HG03575 (cell line): Measurements from ENCODE around the gene CEACAM18.
"Not testable (repeated sequence)": the region's sequence is repeated elsewhere in the genome, so short reads cannot be mapped to it uniquely, and the experiment has no call there.

Source experiments
- ATAC-seq: cut with Tn5 transposase; IDR thresholded peaks from one replicate; pipeline ENCODE4 v1.9.1; 2021; ENCODE audit not compliant: unreplicated experiment, insufficient number of reproducible peaks, low FRiP score; ENCODE audit errors: extremely low read depth

Gene CEACAM18

GRCh38 chr19:51485960-51486660, 7.8 kb downstream of the CEACAM18 start:
- ATAC-seq: no peak

DNA sequence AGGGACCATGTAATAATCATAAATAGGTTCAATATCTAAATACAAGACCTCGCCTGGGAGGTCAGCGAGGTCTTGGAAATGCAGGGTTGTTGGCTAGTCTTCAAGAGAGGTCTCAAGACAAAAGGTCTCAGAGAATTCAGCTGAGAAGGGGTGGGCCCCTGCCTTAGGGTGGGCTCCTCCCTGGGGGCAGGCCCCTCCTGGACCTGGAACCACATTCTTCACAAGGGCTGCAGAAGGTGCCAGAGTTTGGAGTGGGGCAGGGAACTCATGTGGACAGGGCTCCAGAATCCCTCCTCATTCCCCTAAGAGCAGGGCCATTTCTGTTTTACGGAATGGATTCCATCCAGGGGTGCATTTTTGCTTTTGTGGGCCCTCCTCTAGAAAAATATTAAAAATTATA, 10.2 kb downstream of the CEACAM18 start:
- ATAC-seq: no peak

GRCh38 chr19:51489113-51489512, 10.8 kb downstream of the CEACAM18 start:
- ATAC-seq: no peak

DNA sequence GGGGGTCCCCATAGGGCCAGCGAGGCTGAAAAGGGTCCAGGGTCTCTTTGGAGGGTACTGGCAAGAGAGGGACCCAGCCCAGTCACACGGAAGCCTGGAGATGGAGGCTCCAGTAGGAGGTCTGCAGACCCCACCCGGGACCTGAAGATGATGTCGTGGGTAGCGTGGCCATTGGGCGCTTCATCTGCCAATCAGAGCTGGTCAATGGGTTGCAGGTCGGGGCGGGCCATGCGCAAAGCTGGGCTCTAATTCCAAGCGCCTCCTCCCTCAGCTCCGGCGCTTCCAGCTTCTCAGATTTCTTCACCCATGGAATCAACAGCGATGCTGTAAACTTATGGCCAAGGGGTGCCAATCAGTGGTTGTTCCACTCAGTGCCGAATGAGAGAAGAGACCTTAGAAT, 12.3 kb downstream of the CEACAM18 start:
- ATAC-seq: no peak

DNA sequence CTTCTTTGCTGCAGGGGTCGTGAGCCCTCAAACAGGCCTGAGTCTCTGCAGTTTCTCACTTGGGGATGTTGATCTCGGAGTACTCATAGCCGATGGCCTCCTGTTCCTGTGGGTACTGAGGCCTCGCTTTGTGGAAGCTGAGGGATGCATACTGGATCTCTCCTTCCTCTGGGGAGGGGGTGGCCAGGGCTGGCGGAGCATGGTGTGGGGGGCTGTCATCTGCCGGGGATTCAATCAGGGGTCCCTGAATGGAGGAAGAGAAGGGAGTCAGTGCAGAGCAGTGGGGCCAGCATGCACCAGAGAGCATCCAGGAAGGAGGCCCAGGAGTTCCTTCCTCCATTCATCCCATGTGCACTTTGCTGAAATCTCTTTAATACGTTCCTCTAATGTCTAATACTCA, 13.2 kb downstream of the CEACAM18 start:
- no peak for ATAC-seq

DNA sequence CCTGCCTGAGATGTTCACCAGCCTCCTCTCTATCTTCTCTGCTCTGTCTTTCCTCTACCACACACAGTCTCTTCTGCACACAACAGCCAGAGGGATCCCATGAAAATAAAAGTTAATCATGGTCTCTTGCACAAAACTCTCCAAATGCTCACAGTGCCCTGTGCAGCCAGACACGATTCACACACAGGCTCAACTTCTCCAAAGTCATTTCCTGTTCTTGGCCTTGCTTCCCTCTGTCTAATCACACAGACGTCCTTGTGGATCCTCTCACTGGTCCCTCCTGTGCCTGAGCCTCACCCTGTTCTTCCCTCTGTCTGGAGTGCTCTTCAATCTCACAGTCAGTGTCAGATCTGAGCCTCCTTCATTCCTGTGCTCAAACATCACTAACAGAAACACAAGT, 15.4 kb downstream of the CEACAM18 start:
- no peak for ATAC-seq

DNA sequence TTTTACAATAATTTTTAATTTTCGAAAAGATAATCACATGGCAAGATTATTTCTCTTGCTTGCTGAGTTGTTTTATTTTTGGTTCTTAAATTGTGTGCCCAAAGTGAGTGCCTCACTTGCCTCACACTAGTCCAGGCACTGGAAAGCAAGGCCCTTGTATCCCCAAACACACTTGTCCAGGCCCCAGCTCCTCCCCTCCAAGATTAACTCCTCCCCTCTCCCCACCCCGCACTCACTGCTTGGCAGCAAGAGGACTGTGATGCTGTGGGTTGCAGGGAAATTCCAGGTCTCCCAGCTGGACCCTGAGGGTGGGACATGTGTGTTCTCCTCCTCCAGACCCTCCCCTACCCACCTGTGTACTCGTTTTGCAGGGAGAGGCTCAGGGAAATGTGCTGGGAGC, 19.3 kb downstream of the CEACAM18 start:
- ATAC-seq: no peak

- ATAC-seq: not testable (repeated sequence)
Measured at GRCh38 chr19:51500931-51501330, 22.6 kb downstream of the CEACAM18 start.

DNA sequence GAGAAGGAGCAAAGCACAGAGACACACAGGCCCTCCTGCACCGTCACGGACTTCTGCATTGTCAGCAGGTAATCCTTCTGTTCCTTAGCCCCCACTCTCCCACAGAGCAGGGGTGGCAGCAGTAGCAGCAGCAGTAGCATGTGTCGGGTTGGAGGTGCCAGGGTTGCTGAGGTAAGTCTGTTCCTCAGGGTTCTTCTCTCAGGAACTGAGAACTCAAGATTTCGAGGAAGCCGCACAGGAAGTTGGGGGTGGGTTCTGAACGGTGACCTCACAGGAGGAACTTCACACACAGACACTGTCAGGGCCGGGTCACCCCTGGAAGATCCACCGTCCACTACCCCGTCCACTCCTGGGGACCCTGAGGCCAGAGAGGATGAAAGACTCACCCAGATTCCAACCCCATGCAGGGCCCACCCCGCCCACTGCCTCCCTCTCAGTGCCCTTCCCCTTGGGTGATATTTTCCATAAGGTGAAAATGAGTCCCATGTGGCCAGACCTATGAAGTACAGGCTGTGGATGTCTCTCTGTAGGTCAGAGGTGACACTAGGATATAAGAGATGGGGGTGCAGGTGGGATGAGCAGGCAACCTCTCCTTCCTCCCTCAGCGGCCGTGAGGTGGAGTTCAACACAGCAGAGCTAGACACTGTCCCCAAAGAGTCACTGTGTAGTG, 23.4 kb downstream of the CEACAM18 start, which contains the start of gene SIGLEC12:
SIGLEC12 (minus strand) TSS at position 207 of the 670 bp plus-strand sequence; CDS start at position 140, 67 bp downstream.
- ATAC-seq: no peak

DNA sequence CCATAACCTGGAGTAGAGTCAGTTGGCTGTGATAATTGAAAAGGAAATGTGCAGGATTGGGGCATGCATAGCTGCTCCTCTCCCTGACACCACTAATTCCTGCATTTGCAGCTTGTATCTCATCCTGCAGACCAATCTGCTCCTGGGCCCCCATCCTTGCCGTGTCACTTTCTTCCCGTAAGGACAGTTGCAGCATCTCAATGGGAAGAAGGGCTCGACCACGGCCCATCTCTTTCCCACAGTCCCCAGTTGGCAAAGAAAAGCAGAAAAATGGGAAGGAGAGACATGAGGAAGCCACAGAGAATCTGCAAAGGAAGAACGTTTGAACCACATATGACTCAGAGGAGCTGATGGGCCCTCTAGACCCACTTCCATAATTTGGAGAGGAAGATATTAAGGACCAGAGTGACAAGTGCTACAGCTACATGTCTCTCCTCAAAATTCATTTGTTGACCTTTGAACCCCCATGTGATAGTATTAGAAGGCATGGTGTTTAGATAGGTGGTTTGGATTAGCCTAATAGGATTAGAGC, 25.0 kb downstream of the CEACAM18 start:
- no peak for ATAC-seq

- no peak for ATAC-seq
Measured at GRCh38 chr19:51503896-51504295, 25.6 kb downstream of the CEACAM18 start.

DNA sequence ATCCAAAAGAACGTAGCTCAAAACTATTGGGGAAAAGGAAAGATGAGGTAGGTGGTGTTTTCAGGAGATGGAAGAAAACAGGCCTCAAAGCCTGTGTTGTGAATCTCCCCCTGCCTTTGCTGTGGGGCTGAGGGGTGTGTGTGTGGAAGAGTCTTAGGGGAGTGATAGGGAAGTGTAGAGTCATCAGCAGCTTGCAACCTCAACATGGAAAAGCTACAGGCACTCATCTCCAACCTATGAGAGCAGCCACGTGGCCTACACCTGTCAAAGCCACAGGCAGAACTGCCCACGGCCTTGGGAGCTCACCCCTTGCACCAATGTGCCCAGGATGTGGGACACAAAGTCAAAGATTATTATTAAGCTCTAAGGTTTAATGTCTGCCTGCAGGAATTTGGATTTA, 27.6 kb downstream of the CEACAM18 start:
- ATAC-seq: no peak

- ATAC-seq: no peak
Measured at GRCh38 chr19:51507192-51507591, 28.9 kb downstream of the CEACAM18 start.

- ATAC-seq: no peak
Measured at GRCh38 chr19:51507640-51508058, 29.3 kb downstream of the CEACAM18 start.

DNA sequence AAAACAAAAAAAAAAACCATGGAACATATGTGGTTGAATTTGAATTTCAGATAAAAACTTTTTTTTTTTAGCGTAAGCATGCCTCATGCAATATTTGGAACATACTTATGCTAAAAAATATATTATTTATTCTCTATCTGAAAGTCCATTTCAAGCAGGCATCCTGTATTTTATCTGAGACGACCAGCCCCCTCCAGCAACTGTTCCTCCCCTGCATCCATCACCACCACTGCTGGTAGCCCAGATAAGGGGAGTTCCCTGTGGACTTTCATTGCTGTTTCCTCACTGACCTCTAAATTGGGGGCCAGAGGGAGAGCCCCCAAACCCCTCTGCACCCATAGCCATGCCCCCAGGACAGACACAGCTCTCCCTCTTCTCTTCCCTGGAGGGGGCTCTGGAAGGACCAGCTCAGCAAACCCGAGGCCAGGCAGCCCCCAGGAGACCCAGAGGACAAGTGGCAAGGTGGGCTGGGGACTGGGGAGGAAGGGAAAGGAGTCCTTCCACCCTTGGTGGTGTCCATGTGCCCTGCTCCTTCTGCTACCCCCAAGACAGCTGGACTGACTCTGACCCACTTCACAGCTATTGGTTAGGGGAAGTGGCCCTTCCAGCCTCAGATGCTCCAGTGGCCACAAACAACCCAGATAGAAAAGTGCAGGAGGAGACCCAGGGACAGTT, 29.9 kb downstream of the CEACAM18 start:
- ATAC-seq: no peak

DNA sequence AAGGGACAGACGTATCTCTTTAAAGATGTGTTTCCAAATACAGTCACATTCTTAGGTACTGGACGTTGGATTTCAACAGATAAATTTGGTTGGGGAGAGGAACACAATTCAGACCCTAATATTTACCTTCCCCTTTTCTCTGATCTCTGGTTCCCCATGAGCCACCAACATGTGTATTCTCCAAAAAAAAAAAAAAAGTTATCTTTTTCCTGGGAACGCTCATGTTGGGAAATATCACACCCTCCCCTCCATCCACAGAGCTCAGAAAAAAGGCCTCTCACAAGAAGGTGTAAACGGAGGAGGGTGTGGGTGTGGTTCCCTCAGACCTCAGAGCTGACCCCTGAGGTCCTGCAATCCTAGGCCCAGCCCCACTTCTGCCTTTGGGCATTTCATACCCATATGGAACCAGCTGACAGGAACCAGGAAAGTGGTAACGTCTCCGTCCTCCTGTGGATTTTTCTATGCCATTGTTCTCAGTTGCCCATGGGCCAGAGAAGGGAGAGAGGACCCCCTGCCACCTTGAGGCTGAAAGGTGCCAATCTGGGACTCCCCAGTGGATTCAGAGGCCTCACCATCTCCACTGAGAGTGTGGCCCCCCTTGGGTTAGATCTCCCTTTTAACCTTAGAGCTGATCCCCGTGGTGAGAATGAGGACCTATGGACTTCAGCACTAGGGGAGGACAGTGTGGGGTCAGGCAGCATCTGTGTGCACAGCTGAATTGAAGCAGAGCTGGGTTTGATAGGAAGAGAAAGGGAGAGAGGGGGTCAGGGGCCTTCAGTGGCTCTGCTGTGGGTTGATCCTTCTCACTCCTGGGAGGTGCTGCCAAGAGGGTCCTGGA, 31.7 kb downstream of the CEACAM18 start:
- no peak for ATAC-seq

DNA sequence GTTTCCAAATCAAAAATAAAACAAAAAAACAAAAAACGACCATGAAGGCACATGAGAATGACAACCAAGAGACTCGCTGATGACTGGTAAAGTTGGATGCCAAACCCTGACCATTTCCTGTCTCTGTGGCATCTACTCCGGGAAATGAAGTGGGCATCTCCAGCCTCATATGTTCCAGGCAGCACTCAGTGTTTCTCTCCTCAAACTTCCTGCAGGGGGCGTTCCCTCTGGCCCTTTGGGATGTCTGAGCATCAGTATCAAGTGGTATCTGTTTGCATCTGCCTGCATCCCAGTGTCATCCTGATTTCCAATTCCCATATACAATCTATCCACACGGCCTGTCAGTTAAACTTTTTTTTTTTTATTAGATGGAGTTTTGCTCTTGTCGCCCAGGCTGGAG, 33.0 kb downstream of the CEACAM18 start:
- ATAC-seq: no peak

DNA sequence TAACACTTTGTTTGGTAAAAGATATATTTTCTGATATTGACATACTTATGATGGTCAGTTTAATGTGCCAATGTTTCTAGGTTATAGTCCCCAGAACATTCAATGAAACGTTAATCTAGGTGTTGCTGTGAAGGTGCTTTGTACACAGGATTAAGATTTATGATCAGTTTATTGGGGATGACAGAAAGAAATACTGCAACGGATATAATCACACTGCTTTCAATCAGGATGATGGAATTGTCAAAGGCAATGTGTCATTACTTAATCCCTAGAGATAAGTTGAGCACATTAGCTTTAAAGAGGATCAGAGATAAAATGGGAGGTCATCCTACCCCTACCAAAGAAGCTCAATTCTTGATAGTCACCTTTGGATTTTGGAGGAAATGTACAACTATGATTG, 35.6 kb downstream of the CEACAM18 start:
- no peak for ATAC-seq

DNA sequence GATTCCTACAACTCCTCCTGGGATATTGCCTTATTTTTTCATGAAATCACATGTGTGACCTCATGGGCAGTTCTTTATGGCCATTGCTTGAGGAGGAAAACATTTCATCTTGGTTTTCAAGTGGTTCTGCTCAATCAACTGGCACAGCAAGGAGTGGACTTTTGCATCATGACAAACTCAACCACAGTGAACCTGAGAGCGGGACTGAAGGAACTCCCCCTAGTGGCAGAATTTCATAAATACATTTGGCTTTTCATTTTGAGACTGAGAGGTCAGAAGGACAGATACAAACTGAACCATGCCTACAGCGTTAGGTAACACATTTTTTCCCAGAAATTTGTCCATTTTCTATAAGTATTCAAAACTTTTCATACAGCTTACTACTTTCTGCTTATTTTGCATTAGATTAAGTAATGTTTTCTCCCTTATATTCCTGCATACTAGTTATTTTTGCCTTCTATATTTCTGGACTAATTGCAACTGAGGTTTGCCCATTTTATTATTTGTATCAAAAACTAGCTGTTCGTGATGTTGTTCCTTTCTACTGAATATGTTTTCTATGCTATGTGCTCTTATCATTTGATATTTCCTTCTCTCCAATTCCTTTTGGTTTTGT, 36.6 kb downstream of the CEACAM18 start:
- no peak for ATAC-seq
